Measurements from ENCODE around the gene NAALADL2. TPM values are rescaled to one million over a fixed set of nuclear protein-coding genes. Genes with fewer than 3 reads are reported as not detected.

Gene NAALADL2
- total RNA-seq, 1 experiment from 2014 or later = 12.8 TPM

DNA sequence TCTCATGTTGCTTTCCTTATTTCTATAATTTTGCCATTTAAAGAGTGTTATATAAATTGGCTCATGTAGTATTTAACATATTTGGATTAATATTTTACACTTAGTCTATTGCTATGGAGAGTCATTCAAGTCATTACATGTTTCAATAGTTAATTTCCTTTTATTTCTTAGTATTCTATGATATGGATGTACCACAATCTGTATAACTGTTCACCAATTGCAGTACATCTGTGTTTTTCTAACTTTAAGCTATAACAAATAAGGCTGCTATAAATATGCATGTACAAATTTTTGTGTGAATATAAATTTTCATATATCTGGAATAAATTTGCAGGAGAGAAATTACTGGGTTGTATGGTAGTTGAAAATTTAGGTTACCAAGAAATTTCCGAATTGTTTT, 993.4 kb downstream of the NAALADL2 start:
- no TSS peak for BruUV-seq (replicated peaks)

DNA sequence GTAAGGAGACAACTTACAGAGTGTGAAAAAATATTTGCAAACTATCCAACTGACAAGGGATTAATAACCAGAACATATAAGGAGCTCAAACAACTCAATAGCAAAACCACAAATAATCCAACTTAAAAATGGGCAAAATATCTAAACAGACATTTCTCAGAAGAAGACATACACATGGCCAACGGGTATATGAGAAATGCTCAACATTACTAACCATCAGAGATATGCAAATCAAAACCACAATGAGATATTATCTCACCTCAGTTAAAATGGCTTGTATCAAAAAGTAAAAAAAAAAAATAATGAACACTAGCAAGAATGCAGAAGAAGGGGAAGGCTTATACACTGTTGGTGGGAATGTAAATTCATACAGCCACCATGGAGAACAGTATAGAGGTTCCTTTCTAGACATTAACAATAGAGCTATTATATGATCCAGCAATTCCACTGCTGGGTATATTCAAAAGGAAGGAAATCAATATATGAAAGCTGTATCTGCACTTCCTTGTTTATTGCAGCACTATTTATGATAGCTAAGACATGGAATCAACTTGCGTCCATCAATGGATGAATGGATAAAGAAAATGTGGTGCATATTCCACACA, 998.6 kb downstream of the NAALADL2 start:
- Histone ChIP-seq H3K4me2 (no peak overlapping the region), H3K9me2 (ENCODE audit: insufficient read depth) (peaks cover 11% of the 10 kb centered on the region; the same call in 1 of the 2 replicates), H3F3A (ENCODE audit: insufficient read depth, low read depth) (no peaks in the 10 kb centered on the region), H3K79me2 (ENCODE audit: low read depth) (no peaks in the 10 kb centered on the region), H3K9me3 (ENCODE audit: insufficient read depth, low read depth) (no peaks in the 10 kb centered on the region), H3K27me3 (ENCODE audit: insufficient read depth, low read depth) (no peaks in the 10 kb centered on the region), H3K36me3 (ENCODE audit: low read depth) (no peaks in the 10 kb centered on the region), H4K20me1 (ENCODE audit: insufficient read depth) (no peaks in the 10 kb centered on the region), H3K4me1 (replicated peaks; ENCODE audit: insufficient read depth) (no peaks in the 10 kb centered on the region), H2AFZ (no peak overlapping the region), H3K27ac (no peak overlapping the region), H3K4me3 (no peak overlapping the region)
- CTCF ChIA-PET = no interaction called here
- POLR2A ChIA-PET (ENCODE audit: unreplicated experiment) = interaction anchor here (0.6 kb wide), 1 partner anchor 87 kb away, joined by 10 read pairs; no protein-coding TSS in a partner anchor
- DNase-seq = no peak
- intact Hi-C loops (cut with micrococcal nuclease; ENCODE audit: unreplicated experiment) = no loop called here
- BruUV-seq (replicated peaks) = no TSS peak
- TF ChIP-seq, protein P1, sequence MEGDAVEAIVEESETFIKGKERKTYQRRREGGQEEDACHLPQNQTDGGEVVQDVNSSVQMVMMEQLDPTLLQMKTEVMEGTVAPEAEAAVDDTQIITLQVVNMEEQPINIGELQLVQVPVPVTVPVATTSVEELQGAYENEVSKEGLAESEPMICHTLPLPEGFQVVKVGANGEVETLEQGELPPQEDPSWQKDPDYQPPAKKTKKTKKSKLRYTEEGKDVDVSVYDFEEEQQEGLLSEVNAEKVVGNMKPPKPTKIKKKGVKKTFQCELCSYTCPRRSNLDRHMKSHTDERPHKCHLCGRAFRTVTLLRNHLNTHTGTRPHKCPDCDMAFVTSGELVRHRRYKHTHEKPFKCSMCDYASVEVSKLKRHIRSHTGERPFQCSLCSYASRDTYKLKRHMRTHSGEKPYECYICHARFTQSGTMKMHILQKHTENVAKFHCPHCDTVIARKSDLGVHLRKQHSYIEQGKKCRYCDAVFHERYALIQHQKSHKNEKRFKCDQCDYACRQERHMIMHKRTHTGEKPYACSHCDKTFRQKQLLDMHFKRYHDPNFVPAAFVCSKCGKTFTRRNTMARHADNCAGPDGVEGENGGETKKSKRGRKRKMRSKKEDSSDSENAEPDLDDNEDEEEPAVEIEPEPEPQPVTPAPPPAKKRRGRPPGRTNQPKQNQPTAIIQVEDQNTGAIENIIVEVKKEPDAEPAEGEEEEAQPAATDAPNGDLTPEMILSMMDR (conservative IDR thresholded peaks at IDR 0.05) = no peak
- no peak for TF ChIP-seq EZH2 (IDR thresholded peaks at IDR 0.05; ENCODE audit: low read depth)

More for the DNA sequence above, 993.4 kb downstream of the NAALADL2 start:
- TF ChIP-seq EZH2 (IDR thresholded peaks at IDR 0.05; ENCODE audit: low read depth) = no peak
- TF ChIP-seq, protein P1 (conservative IDR thresholded peaks at IDR 0.05) = no peak
- intact Hi-C loops (cut with micrococcal nuclease; ENCODE audit: unreplicated experiment) = no loop called here
- H3K36me3 ChIP-seq (ENCODE audit: low read depth) = no peaks in the 10 kb centered on the region
- H3K9me3 ChIP-seq (ENCODE audit: insufficient read depth, low read depth) = no peaks in the 10 kb centered on the region
- DNase-seq = no peak
- ChIA-PET CTCF (no interaction called here), POLR2A (ENCODE audit: unreplicated experiment) (interaction anchor here (0.6 kb wide), 1 partner anchor 10 kb away, joined by 5 read pairs; no protein-coding TSS in a partner anchor)
- no peaks in the 10 kb centered on the region for H3K4me1 ChIP-seq (replicated peaks; ENCODE audit: insufficient read depth)
- no peak overlapping the region for H3K4me2 ChIP-seq
- no peaks in the 10 kb centered on the region for H3K79me2 ChIP-seq (ENCODE audit: low read depth)
- H2AFZ ChIP-seq = no peak overlapping the region
- no peak overlapping the region for H3K27ac ChIP-seq
- H3K4me3 ChIP-seq = no peak overlapping the region
- H3F3A ChIP-seq (ENCODE audit: insufficient read depth, low read depth) = no peaks in the 10 kb centered on the region
- 0 out of 2 replicates have a peak, but pooled peaks cover 4% of the 10 kb centered on the region for H3K9me2 ChIP-seq (ENCODE audit: insufficient read depth)
- no peaks in the 10 kb centered on the region for H4K20me1 ChIP-seq (ENCODE audit: insufficient read depth)
- no peaks in the 10 kb centered on the region for H3K27me3 ChIP-seq (ENCODE audit: insufficient read depth, low read depth)

Small RNA genes lying within 50 kb of the gene (microRNA-seq; reads per million reads assigned to microRNA genes)
- gene MIR4789 (ENCODE audit: borderline number of aligned reads, borderline replicate concordance) = not detected
